Neuronal stem cell (in vitro differentiated cells): ENCODE results near the gene PHETA2. TPM values are rescaled to one million over a fixed set of nuclear protein-coding genes. Genes with fewer than 3 reads are reported as not detected.

Source experiments
- DNase-seq: peaks from one replicate; pipeline ENCODE4 v3.0.0-alpha.2; 2013; ENCODE audit warnings: low spot score
- H2AFZ ChIP-seq: one replicate; pipeline ENCODE4 v1.6.1; 2013; ENCODE audit warnings: mild to moderate bottlenecking, low read length, inconsistent platforms
- H2AK5ac ChIP-seq: 2 replicates; pipeline ENCODE4 v1.6.1; 2013; ENCODE audit warnings: low read depth, mild to moderate bottlenecking, inconsistent platforms, low read length, moderate library complexity, mixed read lengths
- H2BK120ac ChIP-seq: 2 replicates; pipeline ENCODE4 v1.6.1; 2013; ENCODE audit warnings: low read depth, mild to moderate bottlenecking, inconsistent platforms, low read length, moderate library complexity, mixed read lengths
- H2BK12ac ChIP-seq: one replicate; pipeline ENCODE4 v1.6.1; 2013; ENCODE audit warnings: low read length, inconsistent platforms
- H2BK15ac ChIP-seq: 2 replicates; pipeline ENCODE4 v1.6.1; 2013; ENCODE audit warnings: mild to moderate bottlenecking, low read length, inconsistent platforms, mixed read lengths
- H2BK5ac ChIP-seq: one replicate; pipeline ENCODE4 v1.6.1; 2013; ENCODE audit warnings: inconsistent platforms, mild to moderate bottlenecking, low read length, moderate library complexity
- H3K14ac ChIP-seq: one replicate; pipeline ENCODE4 v1.6.1; 2013; ENCODE audit warnings: low read length, inconsistent platforms
- H3K18ac ChIP-seq: 2 replicates; pipeline ENCODE4 v1.6.1; 2013; ENCODE audit warnings: low read length, inconsistent platforms
- H3K23ac ChIP-seq: 2 replicates; pipeline ENCODE4 v1.6.1; 2013; ENCODE audit warnings: low read depth, mild to moderate bottlenecking, mixed read lengths, low read length, inconsistent platforms; ENCODE audit not compliant: poor library complexity
- H3K27ac ChIP-seq: replicated peaks from 3 replicates; pipeline ENCODE4 v1.5.1; 2013; ENCODE audit warnings: low read length, inconsistent platforms
- H3K27me3 ChIP-seq, 3 experiments: 2 replicates each; pipeline ENCODE4 v1.6.1; 2013; ENCODE audit warnings: low read length in 3 of 3, mild to moderate bottlenecking in 2 of 3, inconsistent platforms in 1 of 3, low read depth in 1 of 3, mixed read lengths in 1 of 3, moderate library complexity in 1 of 3; ENCODE audit not compliant: control insufficient read depth in 3 of 3, insufficient read depth in 3 of 3
- H3K36me3 ChIP-seq, 2 donors: replicated peaks in 1 of 2; 2 replicates each; pipeline ENCODE4 v1.6.1; 2013; ENCODE audit warnings: low read length in 2 of 2; ENCODE audit not compliant: control insufficient read depth in 2 of 2, insufficient read depth in 2 of 2
- H3K4ac ChIP-seq: 2 replicates; pipeline ENCODE4 v1.6.1; 2013; ENCODE audit warnings: inconsistent platforms, mild to moderate bottlenecking, low read length, moderate library complexity
- H3K4me1 ChIP-seq, 2 donors: 1 replicate in 1 of 2; 2 replicates in 1 of 2; pipeline ENCODE4 v1.6.1; 2013; ENCODE audit warnings: low read length in 2 of 2, low read depth in 1 of 2; ENCODE audit not compliant: control insufficient read depth in 2 of 2, insufficient read depth in 1 of 2
- H3K4me2 ChIP-seq: one replicate; pipeline ENCODE4 v1.6.1; 2013; ENCODE audit warnings: mild to moderate bottlenecking, low read length, inconsistent platforms; ENCODE audit not compliant: insufficient read depth, poor library complexity, severe bottlenecking
- H3K4me3 ChIP-seq, 2 donors: 2 replicates each; pipeline ENCODE4 v1.5.1; 2013; ENCODE audit warnings: low read length in 2 of 2, mild to moderate bottlenecking in 2 of 2, inconsistent platforms in 1 of 2, moderate library complexity in 1 of 2
- H3K79me1 ChIP-seq: one replicate; pipeline ENCODE4 v1.6.1; 2013; ENCODE audit warnings: low read depth, mild to moderate bottlenecking, inconsistent platforms, low read length, moderate library complexity
- H3K9ac ChIP-seq: one replicate; pipeline ENCODE4 v1.6.1; 2013; ENCODE audit warnings: mild to moderate bottlenecking, low read depth, low read length, inconsistent platforms; ENCODE audit not compliant: poor library complexity
- H3K9me3 ChIP-seq, 2 donors: replicated peaks in 1 of 2; 2 replicates each; pipeline versions ENCODE3 to v1.6.1; 2013; ENCODE audit warnings: low read length in 2 of 2, mild to moderate bottlenecking in 2 of 2, inconsistent platforms in 1 of 2, low read depth in 1 of 2, mixed read lengths in 1 of 2, moderate library complexity in 1 of 2; ENCODE audit not compliant: control insufficient read depth in 2 of 2, insufficient read depth in 1 of 2
- H4K8ac ChIP-seq: one replicate; pipeline ENCODE4 v1.6.1; 2013; ENCODE audit warnings: low read depth, mild to moderate bottlenecking, inconsistent platforms, low read length, moderate library complexity
- H4K91ac ChIP-seq: one replicate; pipeline ENCODE4 v1.6.1; 2013; ENCODE audit warnings: low read length, low read depth, mild to moderate bottlenecking, inconsistent platforms; ENCODE audit not compliant: poor library complexity
- WGBS, 2 donors: extraction: QIAGEN DNeasy Blood & Tissue Kit; methylation state at CpG; one replicate each; pipeline ENCODE4 v1.1.7; 2013; ENCODE audit warnings: missing lambda C conversion rate in 2 of 2, mixed read lengths in 1 of 2; ENCODE audit not compliant: insufficient read length in 2 of 2, insufficient replicate concordance in 1 of 2; ENCODE audit errors: extremely low coverage in 2 of 2; 5-methylcytosine and 5-hydroxymethylcytosine counted together
- polyA plus RNA-seq, 2 experiments: library from polyadenylated mRNA; stranded (reverse); fragments of 200-250 nt; gene quantifications; one replicate each; pipeline ENCODE4 v1.2.3, GENCODE V29; 2013

PHETA2 gene, protein sequence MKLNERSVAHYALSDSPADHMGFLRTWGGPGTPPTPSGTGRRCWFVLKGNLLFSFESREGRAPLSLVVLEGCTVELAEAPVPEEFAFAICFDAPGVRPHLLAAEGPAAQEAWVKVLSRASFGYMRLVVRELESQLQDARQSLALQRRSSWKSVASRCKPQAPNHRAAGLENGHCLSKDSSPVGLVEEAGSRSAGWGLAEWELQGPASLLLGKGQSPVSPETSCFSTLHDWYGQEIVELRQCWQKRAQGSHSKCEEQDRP
- polyA plus RNA-seq (2013, experiment 1 of 2) = 2.5 TPM
- 2.4 TPM for polyA plus RNA-seq (2013, experiment 2 of 2)

GRCh38 chr22:42074132-42074811 lies at the start of gene PHETA2:
Gene PHETA2, plus strand, starts transcription at chr22:42074248. Its CDS starts 3,046 bp downstream, at chr22:42077294.
- Histone ChIP-seq H3K4me2 (peak within 1 kb of the TSS; percentile 36), H3K4ac (no peak within 1 kb of the TSS), H3K23ac (peak within 1 kb of the TSS; percentile 89), H3K79me1 (no peaks in the 10 kb centered on the region), H3K4me3 (peak within 1 kb of the TSS in 1 of 2 donors; percentile 65), H2BK15ac (peak within 1 kb of the TSS; percentile 86), H3K18ac (peak within 1 kb of the TSS; percentile 93), H4K91ac (no peak within 1 kb of the TSS), H3K4me1 (peaks cover 13% of the 10 kb centered on the region in 2 donors), H2BK5ac (peak within 1 kb of the TSS; percentile 90), H3K27ac (no peak within 1 kb of the TSS), H2AFZ (no peak within 1 kb of the TSS), H3K9ac (no peak within 1 kb of the TSS), H4K8ac (no peak within 1 kb of the TSS), H2AK5ac (peak within 1 kb of the TSS; percentile 64), H3K36me3 (no peaks in the 10 kb centered on the region), H3K9me3 (peaks cover 0 to 12% of the 10 kb centered on the region in 2 donors), H2BK12ac (no peak within 1 kb of the TSS), H3K27me3 (no peaks in the 10 kb centered on the region), H3K14ac (peak within 1 kb of the TSS; percentile 41), H2BK120ac (no peak within 1 kb of the TSS)
- no CpG with 5 or more reads among the region's 55 CpGs for WGBS, 2 donors
- no peak for DNase-seq

DNA sequence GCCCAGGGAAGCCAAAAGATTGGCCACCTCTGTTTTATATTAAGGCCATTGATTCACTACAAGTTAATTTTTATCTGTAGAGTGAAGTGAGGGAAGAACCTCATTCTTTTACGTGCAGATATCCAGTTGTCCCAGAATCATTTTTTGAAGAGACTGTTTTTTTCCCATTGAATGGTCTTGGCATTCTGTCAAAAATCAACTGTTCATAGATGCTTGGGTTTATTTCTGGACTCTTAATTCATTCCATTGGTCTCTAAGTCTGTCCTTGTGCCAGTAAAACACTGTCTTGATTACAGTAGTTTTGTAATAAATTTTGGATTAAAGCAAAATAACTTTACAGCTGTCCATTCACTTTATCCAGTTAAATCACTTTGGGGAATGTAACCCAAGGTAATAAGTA lies 48.6 kb upstream of the PHETA2 start:
- Histone ChIP-seq H3K18ac (no peak overlapping the region), H4K91ac (no peak overlapping the region), H3K23ac (no peak overlapping the region), H2BK5ac (no peak overlapping the region), H2AK5ac (no peak overlapping the region), H3K79me1 (no peaks in the 10 kb centered on the region), H2BK15ac (no peak overlapping the region), H2AFZ (no peak overlapping the region), H3K4me3 (no peak overlapping the region), H3K27ac (no peak overlapping the region), H3K36me3 (no peaks in the 10 kb centered on the region), H3K9me3 (no peaks in the 10 kb centered on the region), H3K4me2 (no peak overlapping the region), H2BK120ac (no peak overlapping the region), H3K9ac (no peak overlapping the region), H3K4me1 (no peaks in the 10 kb centered on the region), H3K14ac (no peak overlapping the region), H2BK12ac (no peak overlapping the region), H4K8ac (no peak overlapping the region), H3K4ac (no peak overlapping the region), H3K27me3 (peaks cover 0 to 22% (median 0%) of the 10 kb centered on the region in 3 experiments)
- no peak for DNase-seq
- no CpG with 5 or more reads among the region's 1 CpG for WGBS, 2 donors

- H3K27ac ChIP-seq = no peak overlapping the region
- H4K8ac ChIP-seq = no peak overlapping the region
- no peaks in the 10 kb centered on the region for H3K9me3 ChIP-seq
- no peak overlapping the region for H2BK5ac ChIP-seq
- no peak overlapping the region for H3K9ac ChIP-seq
- peaks cover 0 to 24% (median 0%) of the 10 kb centered on the region in 3 experiments for H3K27me3 ChIP-seq
- no peak overlapping the region for H2AK5ac ChIP-seq
- H2BK15ac ChIP-seq = no peak overlapping the region
- H3K14ac ChIP-seq = no peak overlapping the region
- no peaks in the 10 kb centered on the region for H3K36me3 ChIP-seq
- H3K4ac ChIP-seq = no peak overlapping the region
- H3K79me1 ChIP-seq = no peaks in the 10 kb centered on the region
- H3K4me3 ChIP-seq = no peak overlapping the region
- WGBS, 2 donors = no CpG with 5 or more reads among the region's 10 CpGs
- H3K4me2 ChIP-seq = no peak overlapping the region
- no peak overlapping the region for H3K23ac ChIP-seq
- no peak overlapping the region for H2BK120ac ChIP-seq
- no peak overlapping the region for H4K91ac ChIP-seq
- H2AFZ ChIP-seq = no peak overlapping the region
- no peaks in the 10 kb centered on the region for H3K4me1 ChIP-seq
- no peak overlapping the region for H3K18ac ChIP-seq
- no peak overlapping the region for H2BK12ac ChIP-seq
- no peak for DNase-seq
Measured at GRCh38 chr22:42026705-42027104, 47.3 kb upstream of the PHETA2 start.
